ENCODE measurements around the gene IL10RB.

DNA sequence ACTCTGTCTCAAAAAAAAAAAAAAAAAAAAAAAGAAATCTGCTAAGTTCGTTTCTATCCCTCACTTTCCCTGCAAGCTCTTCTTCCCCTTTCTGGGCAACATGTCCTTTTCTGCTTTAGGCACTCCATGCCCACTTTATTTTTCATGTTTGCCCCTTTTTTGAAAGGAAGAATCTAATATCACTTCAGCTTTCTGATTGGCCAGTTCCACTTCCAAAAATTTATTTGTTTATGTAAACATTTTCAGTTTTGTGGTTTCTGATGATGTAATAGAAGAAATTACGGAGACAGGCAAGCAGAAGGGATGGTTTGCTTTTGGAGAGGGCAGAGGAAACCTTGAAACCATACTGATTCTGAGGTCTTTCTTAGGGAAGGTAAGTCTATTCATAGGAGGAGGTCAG lies 73.8 kb downstream of the IL10RB start:
- TF ChIP-seq, protein P1, sequence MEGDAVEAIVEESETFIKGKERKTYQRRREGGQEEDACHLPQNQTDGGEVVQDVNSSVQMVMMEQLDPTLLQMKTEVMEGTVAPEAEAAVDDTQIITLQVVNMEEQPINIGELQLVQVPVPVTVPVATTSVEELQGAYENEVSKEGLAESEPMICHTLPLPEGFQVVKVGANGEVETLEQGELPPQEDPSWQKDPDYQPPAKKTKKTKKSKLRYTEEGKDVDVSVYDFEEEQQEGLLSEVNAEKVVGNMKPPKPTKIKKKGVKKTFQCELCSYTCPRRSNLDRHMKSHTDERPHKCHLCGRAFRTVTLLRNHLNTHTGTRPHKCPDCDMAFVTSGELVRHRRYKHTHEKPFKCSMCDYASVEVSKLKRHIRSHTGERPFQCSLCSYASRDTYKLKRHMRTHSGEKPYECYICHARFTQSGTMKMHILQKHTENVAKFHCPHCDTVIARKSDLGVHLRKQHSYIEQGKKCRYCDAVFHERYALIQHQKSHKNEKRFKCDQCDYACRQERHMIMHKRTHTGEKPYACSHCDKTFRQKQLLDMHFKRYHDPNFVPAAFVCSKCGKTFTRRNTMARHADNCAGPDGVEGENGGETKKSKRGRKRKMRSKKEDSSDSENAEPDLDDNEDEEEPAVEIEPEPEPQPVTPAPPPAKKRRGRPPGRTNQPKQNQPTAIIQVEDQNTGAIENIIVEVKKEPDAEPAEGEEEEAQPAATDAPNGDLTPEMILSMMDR (IDR thresholded peaks at IDR 0.05), result no peak
- TF ChIP-seq POLR2A (IDR thresholded peaks at IDR 0.05), result no peak
